Left forelimb (tissue), 1 donor: ENCODE results near the gene GPR85.
"Not testable (repeated sequence)": the region's sequence is repeated elsewhere in the genome, so short reads cannot be mapped to it uniquely, and the experiment has no call there.

Source experiments
- DNase-seq: peaks from one replicate; pipeline ENCODE4 v3.0.0-alpha.2; 2018; ENCODE audit warnings: low spot score

GPR85 gene

GRCh38 chr7:113084496-113085172 is 2.0 kb downstream of the GPR85 start:
- DNase-seq: no peak

- DNase-seq: no peak
Measured at GRCh38 chr7:113083816-113084495, 2.7 kb downstream of the GPR85 start.

- DNase-seq: no peak
Measured at GRCh38 chr7:113083132-113083815, 3.4 kb downstream of the GPR85 start.

GRCh38 chr7:113078331-113078730 is 8.3 kb downstream of the GPR85 start:
- no peak for DNase-seq

GRCh38 chr7:113076703-113077102 is 9.9 kb downstream of the GPR85 start:
- no peak for DNase-seq

- no peak for DNase-seq
Measured at GRCh38 chr7:113071465-113071864, 15.2 kb downstream of the GPR85 start.

- no peak for DNase-seq
Measured at GRCh38 chr7:113062499-113062898, 24.1 kb downstream of the GPR85 start.

GRCh38 chr7:113060100-113060499 is 26.5 kb downstream of the GPR85 start:
- DNase-seq: no peak

GRCh38 chr7:113054938-113055337 is 31.7 kb downstream of the GPR85 start:
- no peak for DNase-seq

GRCh38 chr7:113054272-113054671 is 32.4 kb downstream of the GPR85 start:
- DNase-seq: not testable (repeated sequence)

- not testable (repeated sequence) for DNase-seq
Measured at GRCh38 chr7:113049221-113049620, 37.4 kb downstream of the GPR85 start.

GRCh38 chr7:113046453-113046852 is 40.2 kb downstream of the GPR85 start:
- DNase-seq: no peak

- no peak for DNase-seq
Measured at GRCh38 chr7:113045379-113045778, 41.2 kb downstream of the GPR85 start.

- DNase-seq: no peak
Measured at GRCh38 chr7:113044394-113044793, 42.2 kb downstream of the GPR85 start.

- DNase-seq: no peak
Measured at GRCh38 chr7:113040849-113041248, 45.8 kb downstream of the GPR85 start.

- DNase-seq: no peak
Measured at GRCh38 chr7:113033959-113034358, 52.7 kb downstream of the GPR85 start.
